ENCODE results near the gene ATCAY. TPM values are rescaled to one million over a fixed set of nuclear protein-coding genes. Genes with fewer than 3 reads are reported as not detected.

The ATCAY gene
- total and polyA plus RNA-seq, 3 donors from 2014 or later, result 0.32 to 4.8 (median 1.7) TPM

DNA sequence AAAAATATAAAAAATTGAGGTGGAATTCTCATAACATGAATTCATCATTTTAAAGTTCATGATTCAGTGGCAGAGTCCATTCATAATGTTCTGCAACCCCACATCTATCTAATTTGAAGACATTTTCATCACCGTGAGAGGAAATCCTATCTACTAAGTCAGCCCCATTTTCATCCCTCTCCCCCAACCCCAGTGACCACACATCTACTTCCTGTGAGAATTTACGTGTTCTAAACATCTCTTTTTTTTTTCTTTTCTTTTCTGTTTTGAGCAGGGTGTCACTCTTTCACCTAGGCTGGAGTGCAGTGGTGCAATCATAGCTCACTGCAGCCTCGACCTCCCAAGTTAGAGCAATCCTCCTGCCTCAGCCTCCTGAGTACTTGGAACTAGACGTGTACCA, 17.5 kb downstream of the ATCAY start:
- peaks cover 8% of the 10 kb centered on the region for H3K4me1 ChIP-seq
- intact Hi-C loops (cut with DNase I; ENCODE audit: low total_unique reads), result no loop called here
- H3K27me3 ChIP-seq, result no peaks in the 10 kb centered on the region
- H3K36me3 ChIP-seq (ENCODE audit: low read depth, missing control alignments), result no peaks in the 10 kb centered on the region
- H3K9me3 ChIP-seq, result no peaks in the 10 kb centered on the region
- no peak overlapping the region for H3K27ac ChIP-seq
- H3K4me3 ChIP-seq, result no peak overlapping the region
- no peak for TF ChIP-seq POLR2A (IDR thresholded peaks at IDR 0.05)
- TF ChIP-seq, protein P1, sequence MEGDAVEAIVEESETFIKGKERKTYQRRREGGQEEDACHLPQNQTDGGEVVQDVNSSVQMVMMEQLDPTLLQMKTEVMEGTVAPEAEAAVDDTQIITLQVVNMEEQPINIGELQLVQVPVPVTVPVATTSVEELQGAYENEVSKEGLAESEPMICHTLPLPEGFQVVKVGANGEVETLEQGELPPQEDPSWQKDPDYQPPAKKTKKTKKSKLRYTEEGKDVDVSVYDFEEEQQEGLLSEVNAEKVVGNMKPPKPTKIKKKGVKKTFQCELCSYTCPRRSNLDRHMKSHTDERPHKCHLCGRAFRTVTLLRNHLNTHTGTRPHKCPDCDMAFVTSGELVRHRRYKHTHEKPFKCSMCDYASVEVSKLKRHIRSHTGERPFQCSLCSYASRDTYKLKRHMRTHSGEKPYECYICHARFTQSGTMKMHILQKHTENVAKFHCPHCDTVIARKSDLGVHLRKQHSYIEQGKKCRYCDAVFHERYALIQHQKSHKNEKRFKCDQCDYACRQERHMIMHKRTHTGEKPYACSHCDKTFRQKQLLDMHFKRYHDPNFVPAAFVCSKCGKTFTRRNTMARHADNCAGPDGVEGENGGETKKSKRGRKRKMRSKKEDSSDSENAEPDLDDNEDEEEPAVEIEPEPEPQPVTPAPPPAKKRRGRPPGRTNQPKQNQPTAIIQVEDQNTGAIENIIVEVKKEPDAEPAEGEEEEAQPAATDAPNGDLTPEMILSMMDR (IDR thresholded peaks at IDR 0.05), result no peak
- WGBS, 2 donors, result 83 to 88% methylated on average over 4 of the region's 4 CpGs
- DNase-seq, result no peak

DNA sequence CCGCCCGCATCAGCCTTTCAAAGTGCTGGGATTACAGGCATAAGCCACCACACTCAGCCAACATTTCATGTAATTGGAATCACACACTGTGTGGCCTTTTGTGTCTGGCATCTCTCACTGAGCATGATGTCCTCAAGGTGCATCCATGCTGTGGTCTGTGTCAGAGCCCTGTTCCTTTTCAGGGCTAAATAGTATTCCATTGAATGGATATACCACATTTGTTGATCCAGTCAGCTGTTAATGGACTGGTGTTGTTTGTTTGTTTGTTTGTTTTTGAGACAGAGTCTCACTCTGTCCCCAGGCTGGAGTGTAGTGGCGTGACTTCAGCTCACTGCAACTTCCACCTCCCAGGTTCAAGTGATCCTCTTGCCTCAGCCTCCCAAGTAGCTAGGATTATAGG, 17.9 kb downstream of the ATCAY start:
- Histone ChIP-seq H3K9me3 (no peaks in the 10 kb centered on the region), H3K4me1 (peaks cover 6% of the 10 kb centered on the region), H3K27me3 (no peaks in the 10 kb centered on the region), H3K27ac (no peak overlapping the region), H3K4me3 (no peak overlapping the region), H3K36me3 (ENCODE audit: low read depth, missing control alignments) (no peaks in the 10 kb centered on the region)
- intact Hi-C loops (cut with DNase I; ENCODE audit: low total_unique reads), result no loop called here
- 98% methylated on average over 3 of the region's 3 CpGs for WGBS, 2 donors
- TF ChIP-seq, protein P1 (IDR thresholded peaks at IDR 0.05), result no peak
- no peak for TF ChIP-seq POLR2A (IDR thresholded peaks at IDR 0.05)
- DNase-seq, result no peak

DNA sequence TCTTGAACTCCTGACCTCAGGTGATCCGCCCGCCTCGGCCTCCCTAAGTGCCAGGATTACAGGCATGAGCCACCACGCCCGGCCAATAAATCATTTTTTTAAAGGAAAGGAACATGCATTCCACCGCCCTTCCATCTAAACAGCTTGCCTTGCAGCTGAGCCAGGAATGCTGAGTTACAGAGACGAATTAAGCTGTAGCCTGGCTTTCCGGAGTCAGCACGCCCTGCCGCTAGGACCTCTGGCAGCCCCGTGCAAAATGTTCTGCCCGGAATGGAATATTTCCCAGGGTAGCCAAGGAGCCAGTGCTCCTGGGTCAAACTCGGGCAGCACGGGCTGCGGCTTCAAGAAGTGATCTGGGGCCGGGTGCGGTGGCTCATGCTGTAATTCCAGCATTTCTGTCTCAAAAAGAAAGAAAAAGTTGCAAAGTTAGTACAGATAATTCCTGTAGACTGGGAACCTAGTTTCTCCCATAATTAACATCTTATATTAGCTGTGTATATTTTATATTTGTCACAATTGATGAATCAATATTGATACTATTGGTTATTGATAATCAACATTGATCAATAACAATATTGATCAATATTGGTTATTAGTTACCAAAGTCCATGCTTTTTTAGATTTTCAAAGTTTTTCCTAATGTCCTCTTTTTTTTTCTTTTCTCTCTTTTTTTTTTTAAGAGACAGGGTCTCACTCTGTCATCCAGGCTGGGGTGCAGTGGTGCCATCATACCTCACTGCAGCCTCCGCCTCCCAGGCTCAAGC, 19.2 kb downstream of the ATCAY start:
- Histone ChIP-seq H3K27ac (no peak overlapping the region), H3K4me1 (no peaks in the 10 kb centered on the region)

DNA sequence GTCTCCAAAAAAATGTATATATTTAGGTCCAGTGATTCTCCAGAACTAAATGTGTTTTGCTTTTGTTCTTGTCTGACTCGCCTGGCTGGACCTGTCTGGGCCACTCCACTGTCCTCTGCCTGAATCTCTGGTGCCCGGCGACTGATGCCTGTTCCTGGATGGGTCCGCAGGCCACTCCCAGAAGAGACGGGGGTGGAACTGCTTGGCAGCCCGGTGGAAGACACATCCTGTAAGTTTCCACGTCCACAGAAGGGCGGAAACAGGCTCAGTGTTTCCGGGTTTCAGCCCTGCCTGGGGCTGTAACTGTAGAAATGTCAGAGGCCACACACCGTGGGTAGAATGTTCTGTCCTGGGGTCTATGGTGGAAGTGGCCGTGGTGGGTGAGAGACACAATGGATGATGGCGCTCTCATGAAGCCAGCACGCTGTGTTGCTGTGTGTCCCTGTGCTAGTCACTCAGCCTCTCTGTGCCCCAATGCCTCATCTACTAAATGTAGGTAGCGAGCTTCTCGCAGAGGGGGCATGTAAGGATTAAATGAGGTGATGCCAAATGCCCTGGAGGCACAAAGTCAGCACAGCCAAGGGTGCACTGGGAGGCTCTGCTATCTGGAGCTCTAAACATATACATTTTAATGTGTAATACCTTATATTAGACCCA, 22.0 kb downstream of the ATCAY start:
- H3K4me3 ChIP-seq, result no peak overlapping the region
- WGBS, 2 donors, result 88 to 93% methylated on average over 11 to 15 of the region's 15 CpGs
- intact Hi-C loops (cut with DNase I; ENCODE audit: low total_unique reads), result no loop called here

More for the DNA sequence above, 19.2 kb downstream of the ATCAY start:
- WGBS, 2 donors, result 46 to 57% methylated on average over 17 to 18 of the region's 18 CpGs
- peak; percentile 34 for DNase-seq
- no peak for TF ChIP-seq POLR2A (IDR thresholded peaks at IDR 0.05)
- TF ChIP-seq, protein P1 (IDR thresholded peaks at IDR 0.05), result no peak
- Histone ChIP-seq H3K36me3 (ENCODE audit: low read depth, missing control alignments) (no peaks in the 10 kb centered on the region), H3K27me3 (no peaks in the 10 kb centered on the region), H3K4me3 (no peak overlapping the region), H3K9me3 (no peaks in the 10 kb centered on the region)
- intact Hi-C loops (cut with DNase I; ENCODE audit: low total_unique reads), result no loop called here

More for the DNA sequence above, 22.0 kb downstream of the ATCAY start:
- no peaks in the 10 kb centered on the region for H3K4me1 ChIP-seq
- no peak overlapping the region for H3K27ac ChIP-seq
- H3K27me3 ChIP-seq, result no peaks in the 10 kb centered on the region
- H3K9me3 ChIP-seq, result no peaks in the 10 kb centered on the region
- TF ChIP-seq, protein P1 (IDR thresholded peaks at IDR 0.05), result no peak
- no peak for TF ChIP-seq POLR2A (IDR thresholded peaks at IDR 0.05)
- no peak for DNase-seq
- H3K36me3 ChIP-seq (ENCODE audit: low read depth, missing control alignments), result no peaks in the 10 kb centered on the region

Measured in testis (tissue), 3 donors.